Testis (tissue), 2 donors: ENCODE measurements around the gene RAB3IP.

Experiments used
- POLR2A ChIP-seq: fragments of 450-650 bp; IDR thresholded peaks from one replicate; pipeline ENCODE4 v1.6.1; 2017; ENCODE audit warnings: antibody characterized with exemption, mild to moderate bottlenecking, moderate library complexity
- TF ChIP-seq, protein P1 (sequence below), 3 experiments: fragments of 450-650 bp in 2 of 3; fragments of 200-600 bp in 1 of 3; sonication (generic) in 1 of 3; IDR thresholded peaks; one replicate each; pipeline ENCODE4 v1.5.1; 2016 to 2019; ENCODE audit warnings: antibody characterized with exemption in 3 of 3, mild to moderate bottlenecking in 2 of 3, moderate library complexity in 1 of 3

DNA sequence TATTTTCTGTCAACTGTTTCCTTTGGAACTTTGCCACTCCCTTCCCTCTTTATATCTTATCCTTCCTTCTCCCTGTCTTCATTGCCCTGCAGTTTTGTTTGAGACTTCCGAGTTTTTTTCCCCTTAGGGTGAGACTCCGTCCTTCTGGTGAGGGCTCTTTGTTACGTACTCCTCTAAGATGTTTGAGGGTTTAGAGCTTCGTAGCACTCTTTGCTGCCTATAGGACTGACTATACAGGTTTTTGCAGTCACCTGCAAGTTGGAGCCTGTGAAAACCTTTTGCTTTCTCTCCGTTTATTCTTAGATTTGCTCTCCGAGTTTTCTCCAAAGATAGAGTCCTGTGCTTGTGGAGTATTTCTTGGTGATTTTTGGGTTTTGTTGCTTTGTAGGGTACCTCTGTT lies 44.7 kb downstream of the RAB3IP start:
- TF ChIP-seq, protein P1, sequence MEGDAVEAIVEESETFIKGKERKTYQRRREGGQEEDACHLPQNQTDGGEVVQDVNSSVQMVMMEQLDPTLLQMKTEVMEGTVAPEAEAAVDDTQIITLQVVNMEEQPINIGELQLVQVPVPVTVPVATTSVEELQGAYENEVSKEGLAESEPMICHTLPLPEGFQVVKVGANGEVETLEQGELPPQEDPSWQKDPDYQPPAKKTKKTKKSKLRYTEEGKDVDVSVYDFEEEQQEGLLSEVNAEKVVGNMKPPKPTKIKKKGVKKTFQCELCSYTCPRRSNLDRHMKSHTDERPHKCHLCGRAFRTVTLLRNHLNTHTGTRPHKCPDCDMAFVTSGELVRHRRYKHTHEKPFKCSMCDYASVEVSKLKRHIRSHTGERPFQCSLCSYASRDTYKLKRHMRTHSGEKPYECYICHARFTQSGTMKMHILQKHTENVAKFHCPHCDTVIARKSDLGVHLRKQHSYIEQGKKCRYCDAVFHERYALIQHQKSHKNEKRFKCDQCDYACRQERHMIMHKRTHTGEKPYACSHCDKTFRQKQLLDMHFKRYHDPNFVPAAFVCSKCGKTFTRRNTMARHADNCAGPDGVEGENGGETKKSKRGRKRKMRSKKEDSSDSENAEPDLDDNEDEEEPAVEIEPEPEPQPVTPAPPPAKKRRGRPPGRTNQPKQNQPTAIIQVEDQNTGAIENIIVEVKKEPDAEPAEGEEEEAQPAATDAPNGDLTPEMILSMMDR (IDR thresholded peaks at IDR 0.05), result no peak
- no peak for TF ChIP-seq POLR2A
